Lower leg skin (tissue), 3 donors: ENCODE results near the gene SPATA46.

ENCODE experiments used
- CTCF ChIP-seq, 3 donors: fragments of 450-650 bp; IDR thresholded peaks; one replicate each; pipeline ENCODE4 v1.5.1; 2016; ENCODE audit warnings: antibody characterized with exemption in 3 of 3, mild to moderate bottlenecking in 3 of 3, moderate library complexity in 2 of 3
- POLR2A ChIP-seq, 2 donors: fragments of 450-650 bp; IDR thresholded peaks; one replicate each; pipeline ENCODE4 v1.6.1; 2016 to 2017; ENCODE audit warnings: antibody characterized with exemption in 2 of 2, mild to moderate bottlenecking in 1 of 2, moderate library complexity in 1 of 2

- no peak for TF ChIP-seq CTCF (IDR thresholded peaks at IDR 0.05)
- no peak for TF ChIP-seq POLR2A (IDR thresholded peaks at IDR 0.05)
Measured at GRCh38 chr1:162372159-162373071, 4.2 kb downstream of the SPATA46 start.
